K562 treated with DMSO at 1 percent for 48 hours (cell line): ENCODE results near the gene OR8J1. TPM values are rescaled to one million over a fixed set of nuclear protein-coding genes. Genes with fewer than 3 reads are reported as not detected.

Source experiments
- total RNA-seq: library from RNA; unstranded; fragments of 300-600 nt; gene quantifications from 2 replicates; pipeline ENCODE4 v1.2.3, GENCODE V29; 2022; ENCODE audit warnings: low replicate concordance; ENCODE audit errors: extremely low read depth

The OR8J1 gene, protein sequence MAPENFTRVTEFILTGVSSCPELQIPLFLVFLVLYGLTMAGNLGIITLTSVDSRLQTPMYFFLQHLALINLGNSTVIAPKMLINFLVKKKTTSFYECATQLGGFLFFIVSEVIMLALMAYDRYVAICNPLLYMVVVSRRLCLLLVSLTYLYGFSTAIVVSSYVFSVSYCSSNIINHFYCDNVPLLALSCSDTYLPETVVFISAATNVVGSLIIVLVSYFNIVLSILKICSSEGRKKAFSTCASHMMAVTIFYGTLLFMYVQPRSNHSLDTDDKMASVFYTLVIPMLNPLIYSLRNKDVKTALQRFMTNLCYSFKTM
- total RNA-seq, result not detected in 2 replicates

DNA sequence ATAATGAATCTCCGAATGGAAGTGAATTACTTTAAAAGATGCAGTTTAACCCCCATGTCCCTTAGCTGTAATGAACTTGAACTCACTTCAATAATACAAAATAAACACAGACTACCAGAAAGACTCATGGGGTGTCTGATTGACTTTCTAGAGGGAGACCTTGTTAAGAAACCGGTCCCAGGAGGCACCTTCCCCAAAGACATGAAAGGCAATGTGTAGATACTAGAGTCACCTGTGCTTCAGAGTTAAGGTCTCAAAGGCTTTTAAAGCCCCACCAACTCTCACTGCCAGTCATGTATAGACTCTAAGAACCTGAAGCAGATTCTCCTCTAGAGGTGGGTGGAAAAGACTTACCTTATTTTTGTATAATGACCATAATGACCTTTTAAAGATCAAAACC lies at the start of gene OR8J1:
Gene OR8J1, plus strand, starts transcription at position 301 of the 400 bp plus-strand sequence. CDS start 5,956 bp downstream, outside the sequence.

GRCh38 chr11:56314844-56315243 lies 39.2 kb upstream of the OR8J1 start, which contains the start of gene OR8K3:
TSS of gene OR8K3 (plus strand) at chr11:56315144. CDS start at chr11:56318307, 3,163 bp downstream.

GRCh38 chr11:56345739-56346138 lies 8.4 kb upstream of the OR8J1 start, which contains the start of gene OR8K1:
TSS of gene OR8K1 (plus strand) at chr11:56346039. CDS start at chr11:56346039, 0 bp downstream.

DNA sequence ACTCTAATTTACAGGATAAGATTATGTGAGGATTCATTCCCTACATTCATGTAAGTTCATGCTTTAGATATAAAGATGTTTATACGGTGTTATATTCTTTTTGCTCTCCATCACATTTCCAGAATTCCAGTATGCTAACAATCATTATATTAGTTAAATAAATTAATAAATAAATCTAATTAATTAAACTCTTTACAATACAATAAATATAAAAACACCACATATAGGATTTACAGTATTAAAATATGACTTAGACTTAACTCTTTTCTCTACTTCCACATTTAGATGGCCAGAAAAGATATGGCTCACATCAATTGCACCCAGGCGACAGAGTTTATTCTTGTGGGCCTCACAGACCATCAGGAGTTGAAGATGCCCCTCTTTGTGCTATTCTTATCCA lies 21.2 kb downstream of the OR8J1 start, which contains the start of gene OR8U1:
Gene OR8U1, plus strand, starts transcription at position 301 of the 400 bp plus-strand sequence. Its CDS starts 0 bp downstream, at position 301.

Other genes with a start within 250 kb of the OR8J1 start
- gene OR8H3, start 231.9 kb upstream of the OR8J1 start, total RNA-seq, result not detected in 2 replicates
- not detected in 2 replicates for gene OR8J3, start 214.1 kb upstream of the OR8J1 start, total RNA-seq
- not detected in 2 replicates for gene OR8K5, start 194.0 kb upstream of the OR8J1 start, total RNA-seq
- not detected in 2 replicates for gene OR5J2, start 177.7 kb upstream of the OR8J1 start, total RNA-seq
- gene OR5T2, start 120.0 kb upstream of the OR8J1 start, total RNA-seq, result not detected in 2 replicates
- not detected in 2 replicates for gene OR5T3, start 102.0 kb upstream of the OR8J1 start, total RNA-seq
- gene OR5T1, start 80.1 kb upstream of the OR8J1 start, total RNA-seq, result not detected in 2 replicates
- gene OR8H1, start 62.0 kb upstream of the OR8J1 start, total RNA-seq, result not detected in 2 replicates
- gene OR8K3, start 39.1 kb upstream of the OR8J1 start, total RNA-seq, result not detected in 2 replicates
- not detected in 2 replicates for gene OR8K1, start 8.3 kb upstream of the OR8J1 start, total RNA-seq
- gene OR8U1, start 21.3 kb downstream of the OR8J1 start, total RNA-seq, result not detected in 2 replicates
- gene OR5AL1, start 58.4 kb downstream of the OR8J1 start, total RNA-seq, result not detected in 2 replicates
- not detected in 2 replicates for gene OR5M3, start 119.1 kb downstream of the OR8J1 start, total RNA-seq
- gene OR5M8, start 137.1 kb downstream of the OR8J1 start, total RNA-seq, result not detected in 2 replicates
- gene OR5M11, start 189.0 kb downstream of the OR8J1 start, total RNA-seq, result not detected in 2 replicates
- not detected in 2 replicates for gene OR5M10, start 223.4 kb downstream of the OR8J1 start, total RNA-seq